Stimulated activated CD4-positive, alpha-beta T cell treated with anti-CD3 and anti-CD28 coated beads, Interleukin-4, amount 100 ng/mL, for 24 hours (primary cell): ENCODE data around the gene MUTYH.

Source experiments
- DNase-seq: peaks from one replicate; pipeline ENCODE4 v3.0.0-alpha.2; 2020

Gene MUTYH

GRCh38 chr1:45348609-45348965 lies 8.3 kb upstream of the MUTYH start:
- no peak for DNase-seq

- no peak for DNase-seq
Observed at GRCh38 chr1:45348020-45348419, 7.8 kb upstream of the MUTYH start.

- DNase-seq: no peak
Observed at GRCh38 chr1:45346473-45346872, 6.2 kb upstream of the MUTYH start.

DNA sequence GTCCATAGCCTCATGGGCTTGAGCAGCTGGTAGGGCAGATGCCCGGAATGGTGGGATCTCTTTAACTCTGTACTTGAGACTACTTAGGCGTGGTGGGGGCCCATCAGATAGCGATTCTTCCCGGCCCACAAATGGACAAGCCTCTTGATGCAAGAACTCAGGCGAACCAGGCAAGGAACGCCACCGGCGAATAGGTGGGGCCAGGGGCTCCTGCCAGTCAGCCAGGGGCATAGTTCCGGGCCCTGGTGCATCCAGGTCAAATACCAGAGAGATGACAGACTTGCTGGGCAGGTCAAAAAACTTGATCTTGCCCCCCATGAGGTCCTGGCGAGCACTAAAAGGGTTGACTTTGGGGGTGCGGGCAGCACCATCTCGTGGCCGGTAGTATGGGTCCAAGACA lies 4.8 kb upstream of the MUTYH start:
- no peak for DNase-seq

GRCh38 chr1:45344499-45344898 lies 4.3 kb upstream of the MUTYH start:
- no peak for DNase-seq

DNA sequence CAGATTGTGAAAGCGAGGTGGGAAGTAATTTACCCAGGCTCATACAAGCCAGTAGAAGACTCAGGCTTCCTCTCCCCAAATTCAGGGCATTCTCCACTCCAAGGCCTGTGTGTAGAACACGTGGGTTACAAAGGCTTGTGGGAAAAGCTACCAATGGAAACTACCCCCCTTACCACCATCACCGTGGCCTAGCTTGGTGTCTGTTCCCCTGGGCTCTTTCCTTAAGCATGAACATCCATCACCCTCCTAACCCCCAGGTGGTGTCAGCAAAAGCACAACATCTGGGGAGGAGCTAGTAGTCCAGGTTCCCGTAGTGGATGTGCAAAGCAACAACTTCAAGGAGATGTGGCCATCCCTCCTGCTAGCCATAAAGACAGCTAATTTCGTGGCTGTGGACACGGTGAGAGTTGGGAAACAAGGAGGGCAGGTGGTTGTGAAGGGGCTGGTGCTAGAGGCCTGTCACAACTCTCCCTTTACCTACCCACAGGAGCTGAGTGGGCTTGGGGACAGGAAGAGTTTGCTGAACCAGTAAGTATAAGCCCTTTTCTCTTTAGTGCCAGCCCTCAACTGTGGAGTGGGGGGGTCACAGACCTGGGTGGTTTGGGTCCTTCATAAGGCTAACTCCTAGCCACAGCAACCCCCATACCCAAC lies 701 bp upstream of the MUTYH start:
- DNase-seq: peak; percentile 26

- no peak for DNase-seq
Observed at GRCh38 chr1:45337630-45338325, 2.5 kb downstream of the MUTYH start.

- DNase-seq: no peak
Observed at GRCh38 chr1:45335855-45336324, 4.3 kb downstream of the MUTYH start.

DNA sequence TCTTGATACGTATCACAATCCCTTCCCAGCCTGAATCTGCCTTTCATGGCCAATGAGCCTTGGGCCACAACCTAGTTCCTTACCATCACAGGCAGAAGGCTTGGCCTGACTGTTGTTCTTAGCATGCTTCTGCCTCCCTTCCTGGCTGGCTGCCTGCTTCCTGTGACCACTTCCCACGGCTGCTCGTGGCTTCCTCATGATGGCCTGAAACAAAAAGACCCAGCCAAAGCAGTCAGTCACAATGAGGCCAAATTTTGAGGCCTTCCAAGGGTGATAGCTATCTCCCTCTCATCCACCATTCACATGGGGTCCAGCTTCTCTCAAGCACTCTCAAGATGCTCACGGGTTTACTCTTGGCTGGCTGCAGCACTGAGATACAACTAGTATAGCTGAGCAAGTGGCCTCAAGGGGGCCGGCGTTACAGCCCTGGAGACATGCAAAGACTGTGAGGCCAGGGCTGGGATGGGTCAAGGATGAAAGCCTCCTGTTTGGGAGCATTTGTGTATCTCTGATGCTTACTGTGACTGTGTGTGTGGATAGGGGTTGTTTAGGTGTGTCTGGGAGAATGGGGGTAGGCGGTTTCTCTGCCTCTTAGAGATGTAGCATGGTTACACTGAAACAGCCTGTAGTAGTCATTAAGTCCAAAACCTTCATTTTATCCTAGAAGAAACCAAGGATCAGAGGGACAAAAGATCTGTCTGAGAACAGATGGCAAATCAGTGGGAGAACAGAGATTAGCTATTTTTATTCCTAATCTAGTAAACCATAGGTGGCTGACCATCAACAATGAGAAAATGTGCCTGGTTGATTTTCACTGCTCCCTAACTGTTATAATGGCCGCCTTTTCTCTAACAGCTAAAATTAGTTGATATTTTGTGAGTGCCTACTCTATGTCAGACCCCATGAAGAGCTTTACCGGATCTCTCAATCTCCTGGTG lies 5.7 kb downstream of the MUTYH start:
- DNase-seq: no peak

- no peak for DNase-seq
Observed at GRCh38 chr1:45332346-45332720, 7.9 kb downstream of the MUTYH start.

DNA sequence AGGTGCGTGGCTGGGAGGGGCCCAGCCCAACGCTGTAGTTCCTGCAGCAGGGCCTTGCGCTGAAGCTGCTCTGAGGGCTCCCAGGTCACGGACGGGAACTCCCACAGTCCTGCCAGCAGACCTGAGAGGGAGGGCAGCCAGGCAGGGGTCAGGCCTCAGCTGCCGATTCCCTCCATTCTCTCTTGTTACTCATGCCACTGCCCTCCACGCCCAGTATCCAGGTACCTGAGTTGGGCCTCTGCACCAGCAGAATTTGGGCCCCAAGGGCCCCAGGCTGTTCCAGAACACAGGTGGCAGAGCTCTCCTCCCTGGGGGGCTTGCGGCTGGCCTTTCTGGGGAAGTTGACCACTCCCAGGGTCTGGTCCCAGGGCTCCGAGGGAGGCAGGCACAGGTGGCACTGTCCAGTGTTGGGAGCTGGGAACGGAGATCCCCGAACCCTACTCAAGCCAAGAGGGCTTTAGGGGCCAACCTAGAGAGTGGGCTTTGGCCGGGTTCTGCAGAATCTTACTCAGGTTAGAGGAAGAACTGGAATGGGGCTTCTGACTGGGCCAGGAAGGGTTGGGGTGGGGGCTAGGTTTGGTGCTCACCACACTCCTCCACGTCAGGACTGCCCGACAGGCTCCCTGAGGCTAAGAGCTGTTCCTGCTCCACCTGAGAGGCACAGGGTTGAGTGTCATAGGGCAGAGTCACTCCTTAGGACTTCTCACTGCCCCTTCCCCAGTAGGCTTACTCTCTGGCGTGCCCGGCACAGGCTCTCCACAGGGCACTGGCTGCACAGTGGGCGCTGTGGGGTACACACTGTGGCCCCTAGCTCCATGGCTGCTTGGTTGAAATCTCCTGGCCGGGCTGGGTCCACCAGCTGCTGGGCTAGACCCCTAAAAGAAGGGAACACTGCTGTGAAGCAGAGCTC lies 8.5 kb downstream of the MUTYH start:
- DNase-seq: no peak

DNA sequence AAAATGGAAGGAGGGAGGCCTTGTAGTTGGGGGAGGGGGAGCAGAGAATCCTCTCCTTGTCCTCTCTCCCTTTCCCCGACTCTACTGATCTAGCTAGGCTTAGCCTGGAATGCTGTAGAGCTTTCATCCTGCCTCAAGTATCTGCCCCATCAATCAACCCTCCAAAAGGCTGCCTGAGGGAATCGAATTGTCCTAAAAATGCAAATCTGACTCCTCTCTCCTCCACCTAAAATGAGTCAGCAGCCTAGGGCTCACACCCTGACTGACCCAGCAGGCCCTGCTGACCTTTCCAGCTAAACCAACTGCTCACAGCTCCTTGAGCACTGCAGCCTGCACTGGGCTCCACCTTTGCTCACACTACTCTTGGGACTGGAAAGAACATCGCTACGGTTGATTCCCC lies 10.8 kb downstream of the MUTYH start:
- no peak for DNase-seq

GRCh38 chr1:45328680-45329079 lies 11.6 kb downstream of the MUTYH start:
- no peak for DNase-seq

GRCh38 chr1:45327644-45328515 lies 12.4 kb downstream of the MUTYH start:
- DNase-seq: no peak

DNA sequence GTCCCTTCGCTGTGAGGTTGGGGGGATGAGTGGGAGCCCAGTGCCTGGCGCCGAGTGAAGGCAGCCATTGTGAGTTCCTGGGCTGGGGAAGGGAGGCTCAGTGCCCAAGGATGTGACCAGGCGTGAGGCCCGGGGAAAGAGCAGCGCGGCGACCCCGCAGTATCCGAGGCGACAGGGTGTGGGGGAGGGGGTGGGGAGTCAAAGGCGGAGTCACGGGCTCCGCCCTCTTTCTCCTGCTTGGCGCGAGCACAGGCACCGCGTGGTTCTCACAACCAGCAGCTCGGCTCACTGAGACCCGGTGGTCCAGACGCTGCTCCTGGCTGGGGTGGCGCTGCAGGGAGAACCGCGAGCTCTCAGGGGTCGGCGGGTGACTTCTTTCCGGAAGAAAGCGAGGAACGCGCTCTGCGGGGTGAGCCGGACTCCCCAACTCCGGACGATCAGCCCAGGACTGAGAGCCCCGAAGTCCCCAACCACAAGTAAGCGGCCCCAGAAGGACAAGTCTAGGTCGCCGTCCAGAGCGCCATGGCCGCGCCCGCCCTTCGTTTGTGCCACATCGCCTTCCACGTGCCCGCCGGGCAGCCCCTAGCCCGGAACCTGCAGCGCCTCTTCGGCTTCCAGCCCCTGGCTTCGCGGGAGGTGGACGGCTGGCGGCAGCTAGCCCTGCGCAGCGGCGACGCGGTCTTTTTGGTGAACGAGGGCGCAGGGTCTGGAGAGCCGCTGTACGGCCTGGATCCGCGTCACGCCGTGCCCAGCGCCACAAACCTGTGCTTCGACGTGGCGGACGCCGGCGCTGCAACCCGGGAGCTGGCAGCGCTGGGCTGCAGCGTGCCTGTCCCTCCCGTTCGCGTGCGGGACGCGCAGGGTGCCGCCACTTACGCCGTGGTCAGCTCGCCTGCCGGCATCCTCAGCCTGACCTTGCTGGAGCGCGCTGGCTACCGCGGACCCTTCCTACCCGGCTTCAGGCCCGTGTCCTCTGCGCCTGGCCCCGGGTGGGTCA lies 13.3 kb downstream of the MUTYH start, which contains the start of gene HPDL:
Gene HPDL (plus strand): TSS at position 269 of the 997 bp plus-strand sequence. CDS start 254 bp downstream, at position 523.
- peak; percentile 73 for DNase-seq

DNA sequence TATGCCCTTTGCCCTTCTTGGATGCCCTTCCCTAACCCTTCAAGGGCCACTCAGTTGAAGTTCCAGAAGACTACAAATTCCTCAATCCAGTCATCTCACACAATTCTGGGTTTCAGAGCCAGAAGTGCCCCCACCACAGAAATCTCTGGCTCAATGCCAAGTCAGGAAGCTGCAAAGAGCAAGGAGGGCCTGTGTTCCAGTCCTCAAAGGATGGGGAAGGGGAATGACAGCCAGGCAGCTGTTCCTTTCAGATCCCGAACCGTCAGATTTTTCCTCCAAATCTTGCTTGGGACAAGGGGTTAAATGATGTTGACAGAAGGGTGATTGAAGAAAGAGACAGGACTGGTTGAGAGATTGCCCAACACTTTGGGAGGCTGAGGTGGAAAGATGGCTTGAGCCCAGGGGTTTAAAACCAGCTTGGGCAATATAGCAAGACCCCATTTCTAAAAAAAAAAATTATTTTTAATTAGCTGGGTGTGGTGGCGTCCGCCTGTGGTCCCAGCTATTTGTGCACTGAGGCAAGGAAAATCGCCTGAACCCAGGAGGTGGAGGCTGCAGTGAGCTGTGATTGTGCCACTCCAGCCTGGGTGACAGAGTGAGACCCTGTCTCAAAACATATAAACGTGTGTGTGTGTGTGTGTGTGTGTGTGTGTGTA lies 14.3 kb downstream of the MUTYH start:
- DNase-seq: no peak

DNA sequence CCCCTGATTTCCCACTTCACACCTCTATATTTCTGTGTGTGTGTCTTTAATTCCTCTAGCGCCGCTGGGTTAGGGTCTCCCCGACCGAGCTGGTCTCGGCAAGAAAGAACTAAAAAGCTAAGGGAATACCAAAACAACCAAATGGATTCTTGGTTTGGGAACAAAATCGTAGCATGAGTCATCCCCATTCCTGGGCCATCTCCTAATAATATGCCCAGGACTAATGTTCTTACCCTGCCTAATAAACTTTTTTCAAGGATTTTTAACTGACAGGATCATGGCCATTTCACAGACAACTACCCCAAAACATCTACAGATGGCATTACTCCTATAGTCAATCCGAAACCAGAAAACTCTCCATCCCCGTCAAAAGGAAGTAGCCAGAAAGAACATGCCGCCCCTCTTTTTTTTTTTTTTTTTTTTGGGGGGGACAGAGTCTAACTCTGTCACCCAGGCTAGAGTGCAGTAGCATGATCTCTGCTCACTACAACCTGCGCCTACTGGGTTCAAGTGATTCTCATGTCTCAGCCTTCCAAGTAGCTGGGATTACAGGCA lies 17.7 kb downstream of the MUTYH start:
- DNase-seq: no peak

DNA sequence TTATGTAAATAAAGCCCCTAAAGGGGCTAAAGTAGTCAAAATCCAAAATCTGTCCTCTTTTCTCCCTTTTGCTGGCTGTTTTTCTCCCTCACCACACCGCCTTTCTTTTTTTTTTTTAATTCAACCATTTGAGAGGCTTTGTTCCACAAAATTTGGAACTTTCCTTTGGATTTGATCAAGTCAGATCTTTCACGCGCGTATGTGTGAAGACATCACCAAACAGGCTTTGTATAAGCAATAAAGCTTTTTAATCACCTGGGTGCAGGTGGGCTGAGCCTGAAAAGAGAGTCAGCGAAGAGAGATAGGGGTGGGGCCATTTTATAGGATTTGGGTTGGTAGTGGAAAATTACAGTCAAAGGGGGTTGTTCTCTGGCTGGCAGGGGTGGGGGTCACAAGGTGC lies 18.8 kb downstream of the MUTYH start:
- no peak for DNase-seq

DNA sequence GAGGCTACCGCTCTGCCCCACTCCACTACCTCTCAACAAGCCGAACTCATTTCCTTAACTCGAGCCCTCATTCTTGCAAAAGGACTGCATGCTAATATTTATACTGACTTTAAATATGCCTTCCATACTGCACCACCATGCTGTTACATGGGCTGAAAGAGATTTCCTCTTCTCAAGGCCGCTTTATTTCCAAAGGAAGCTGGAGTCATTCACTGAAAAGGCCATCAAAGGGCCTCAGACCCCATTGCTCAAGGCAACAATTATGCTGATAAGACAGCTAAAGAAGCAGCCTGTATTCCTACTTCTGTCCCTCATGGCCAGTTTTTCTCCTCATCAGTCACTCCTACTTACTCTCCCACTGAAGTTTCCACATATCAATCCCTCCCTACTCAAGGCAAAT lies 20.5 kb downstream of the MUTYH start:
- no peak for DNase-seq
